Measurements from ENCODE around the gene RYR1.
"Not testable (repeated sequence)": the region's sequence is repeated elsewhere in the genome, so short reads cannot be mapped to it uniquely, and the experiment has no call there.

RYR1 gene

DNA sequence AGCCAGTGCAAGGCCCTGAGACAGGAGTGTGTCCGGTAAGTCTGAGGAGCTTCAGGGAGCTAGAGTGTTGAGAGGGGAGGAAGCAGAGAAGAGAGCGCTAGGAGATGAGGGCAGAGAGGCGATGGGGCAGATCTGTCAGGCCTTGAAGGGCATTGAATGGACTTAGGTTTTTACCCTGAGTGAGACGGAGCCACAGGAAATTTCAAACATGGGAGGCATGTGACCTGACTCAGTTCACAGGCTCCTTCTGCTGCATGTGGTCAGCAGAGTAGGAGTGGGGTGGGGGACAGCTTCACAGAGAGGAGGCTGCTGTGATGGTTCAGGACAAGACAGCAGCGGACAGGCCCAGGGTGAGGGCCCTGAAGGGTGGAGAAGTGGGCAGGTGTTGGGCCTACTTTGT, 33.1 kb upstream of the RYR1 start:
- DNase-seq = no peak

DNA sequence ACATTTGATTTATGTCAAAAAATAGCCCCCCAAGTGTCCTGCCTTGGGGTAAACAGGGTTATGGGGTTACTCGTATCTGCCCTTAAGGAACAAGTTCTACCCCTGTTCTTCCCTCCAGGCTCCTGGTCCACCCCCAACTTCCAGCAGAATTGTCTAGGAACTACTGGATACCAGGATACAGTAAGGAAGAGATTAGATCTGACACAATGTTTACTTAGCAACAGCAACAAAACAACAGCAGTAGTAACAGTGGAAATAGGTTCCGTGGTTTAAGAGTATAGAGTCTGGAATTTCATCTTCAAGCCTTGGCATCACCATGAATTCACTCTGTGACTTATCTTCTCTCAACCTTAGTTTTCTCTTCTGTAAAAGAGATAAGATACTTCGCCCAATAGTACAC, 32.3 kb upstream of the RYR1 start:
- no peak for DNase-seq

DNA sequence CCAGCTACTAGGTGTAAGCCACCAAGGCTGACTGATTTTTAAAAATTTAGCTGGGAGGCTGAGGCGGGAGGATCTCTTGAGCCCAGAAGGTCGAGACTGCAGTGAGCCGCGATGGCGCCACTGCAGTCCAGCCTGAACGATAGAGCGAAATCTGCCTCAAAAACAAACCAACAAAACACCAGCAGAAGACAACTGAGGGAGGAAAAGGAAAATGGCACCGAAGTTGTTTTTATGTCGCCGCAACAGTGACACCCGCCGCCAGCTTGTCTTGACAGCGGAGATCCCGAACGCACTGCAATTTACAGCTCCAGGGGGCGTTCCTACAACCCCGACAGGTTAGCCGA, 30.9 kb upstream of the RYR1 start:
- no peak for DNase-seq

DNA sequence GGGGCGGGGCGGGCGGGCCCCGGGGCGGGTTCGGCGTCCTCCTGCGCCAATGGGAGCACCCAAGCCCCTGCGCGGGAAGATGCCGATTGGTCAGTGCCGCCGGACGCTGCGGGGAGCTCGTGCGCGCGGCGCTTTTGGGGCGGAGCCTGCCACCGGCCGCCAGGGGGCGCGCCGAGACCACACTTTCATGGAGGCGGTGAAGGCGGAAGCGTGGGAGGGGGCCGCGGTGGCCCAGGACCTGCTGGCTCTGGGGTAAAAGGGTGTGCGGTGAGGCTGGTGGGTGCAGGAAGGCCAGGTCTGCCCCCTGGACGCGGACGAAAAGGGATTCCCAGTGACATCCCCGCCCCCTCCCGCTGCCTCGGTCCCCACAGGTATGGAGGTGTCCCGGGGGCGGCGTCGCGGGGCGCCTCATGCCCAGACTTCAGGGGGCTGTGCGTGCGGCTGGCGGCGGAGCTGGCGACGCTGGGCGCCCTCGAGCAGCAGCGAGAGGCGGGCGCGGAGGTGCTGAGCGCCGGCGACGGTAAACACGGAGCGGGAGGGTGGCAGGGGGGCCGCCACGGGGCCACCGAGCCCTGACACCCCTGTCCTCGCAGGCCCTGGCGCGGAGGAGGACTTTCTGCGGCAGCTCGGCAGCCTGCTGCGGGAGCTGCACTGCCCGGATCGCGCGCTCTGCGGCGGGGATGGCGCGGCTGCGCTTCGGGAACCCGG, 30.4 kb upstream of the RYR1 start, which contains the start of gene FAM98C:
Gene FAM98C (plus strand): TSS at position 127 of the 708 bp plus-strand sequence. CDS start 61 bp downstream, at position 188.
- peak; percentile 100 for DNase-seq

GRCh38 chr19:38404858-38405257, 28.6 kb upstream of the RYR1 start:
- DNase-seq = no peak

GRCh38 chr19:38405276-38405675, 28.2 kb upstream of the RYR1 start:
- no peak for DNase-seq

DNA sequence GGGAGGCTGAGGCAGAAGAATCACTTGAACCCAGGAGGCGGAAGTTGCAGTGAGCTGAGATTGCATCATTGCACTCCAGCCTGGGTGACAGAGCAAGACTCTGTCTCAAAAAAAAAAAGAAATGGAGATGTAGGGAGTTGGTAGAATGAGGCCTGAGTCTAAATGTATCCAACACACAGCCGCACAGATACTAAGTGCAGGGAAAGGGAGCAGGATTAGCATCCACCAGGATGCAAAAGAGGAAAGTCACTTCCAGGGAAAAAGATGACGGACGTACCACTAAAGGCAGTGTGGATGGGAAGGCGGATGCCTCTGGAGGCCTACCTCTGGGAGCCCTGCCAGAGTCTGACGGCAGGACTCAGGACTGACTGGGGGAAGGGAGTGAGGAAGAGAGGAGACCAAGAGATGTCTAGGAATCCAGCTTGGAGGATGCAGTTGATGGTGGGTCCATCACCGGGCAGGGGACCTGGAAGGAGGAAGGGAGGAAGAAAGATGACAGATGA, 23.8 kb upstream of the RYR1 start:
- no peak for DNase-seq

- DNase-seq = not testable (repeated sequence)
Measured at GRCh38 chr19:38410407-38410806, 23.1 kb upstream of the RYR1 start.

DNA sequence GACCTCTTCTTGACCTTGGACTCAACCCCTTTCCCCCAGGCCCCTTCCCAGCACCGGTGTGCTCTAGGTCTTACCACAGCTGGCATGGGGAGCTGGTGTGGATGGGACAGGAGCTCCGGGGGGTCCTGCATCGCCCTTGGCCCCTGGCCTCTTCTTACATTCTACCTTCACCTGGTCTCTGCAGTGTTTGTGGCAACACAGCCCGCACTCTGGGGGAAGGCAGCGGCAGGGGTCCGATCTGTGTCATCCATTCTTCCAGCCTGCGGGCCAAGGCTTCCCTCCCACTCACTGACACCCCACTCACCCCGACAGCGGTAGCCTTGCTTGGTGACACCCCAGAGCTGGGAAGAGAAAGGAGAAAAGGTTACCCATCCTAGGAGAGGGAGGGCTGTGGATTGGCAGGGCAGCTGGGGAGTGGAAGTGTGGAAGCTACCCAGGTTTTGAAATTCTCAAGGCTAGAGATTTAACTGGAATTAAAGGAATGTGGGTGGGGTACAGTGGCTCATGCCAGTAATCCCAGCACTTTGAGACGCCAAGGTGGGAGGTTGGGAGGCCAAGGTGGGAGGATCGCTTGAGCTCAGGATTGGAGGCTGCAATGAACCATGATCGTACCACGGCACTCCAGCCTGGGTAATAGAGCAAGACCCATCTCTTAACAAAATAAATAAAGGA, 22.3 kb upstream of the RYR1 start:
- no peak for DNase-seq

- DNase-seq = not testable (repeated sequence)
Measured at GRCh38 chr19:38411898-38412297, 21.6 kb upstream of the RYR1 start.

GRCh38 chr19:38412491-38412890, 21.0 kb upstream of the RYR1 start:
- no peak for DNase-seq

GRCh38 chr19:38412961-38413360, 20.5 kb upstream of the RYR1 start:
- no peak for DNase-seq

- no peak for DNase-seq
Measured at GRCh38 chr19:38413416-38413815, 20.1 kb upstream of the RYR1 start.

DNA sequence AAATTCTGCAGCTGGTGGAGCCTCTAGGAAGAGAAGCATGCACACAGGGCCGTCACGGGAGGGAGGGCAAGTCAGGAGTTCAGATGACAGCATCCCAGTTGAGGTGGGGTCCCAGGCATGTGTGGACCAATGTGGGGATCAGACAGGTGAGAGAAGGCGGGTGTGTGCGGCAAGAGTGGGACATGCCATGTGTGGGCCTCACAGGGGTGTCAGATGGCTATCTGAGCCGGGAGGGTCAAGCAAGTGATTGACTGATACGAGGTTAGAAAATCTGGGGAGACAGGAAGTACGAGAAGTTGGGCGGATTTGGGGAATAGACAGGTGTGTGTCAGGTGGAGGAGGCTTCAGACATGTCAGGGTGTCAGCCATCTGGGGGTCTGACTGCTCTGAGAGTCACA, 16.3 kb upstream of the RYR1 start:
- no peak for DNase-seq

- DNase-seq = peak; percentile 64
Measured at GRCh38 chr19:38417544-38418506, 15.7 kb upstream of the RYR1 start.

GRCh38 chr19:38420935-38421334, 12.6 kb upstream of the RYR1 start:
- no peak for DNase-seq

GRCh38 chr19:38421856-38422255, 11.6 kb upstream of the RYR1 start:
- no peak for DNase-seq

DNA sequence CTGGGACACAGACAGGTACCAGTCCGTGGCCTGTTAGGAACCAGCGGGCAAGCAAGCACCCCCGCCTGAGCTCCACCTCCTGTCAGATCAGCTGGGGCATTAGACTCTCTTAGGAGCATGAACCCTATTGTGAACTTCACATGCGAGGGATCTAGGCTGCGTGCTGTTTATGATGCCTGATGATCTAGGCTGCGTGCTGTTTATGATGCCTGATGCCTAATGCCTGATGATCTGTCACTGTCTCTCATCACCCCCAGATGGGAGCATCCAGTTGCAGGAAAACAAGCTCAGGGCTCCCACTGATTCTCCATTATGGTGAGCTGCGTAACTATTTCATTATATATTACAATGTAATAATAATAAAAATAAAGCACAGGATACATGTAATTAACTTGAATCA, 11.1 kb upstream of the RYR1 start:
- no peak for DNase-seq

GRCh38 chr19:38424272-38424671, 9.2 kb upstream of the RYR1 start:
- no peak for DNase-seq

DNA sequence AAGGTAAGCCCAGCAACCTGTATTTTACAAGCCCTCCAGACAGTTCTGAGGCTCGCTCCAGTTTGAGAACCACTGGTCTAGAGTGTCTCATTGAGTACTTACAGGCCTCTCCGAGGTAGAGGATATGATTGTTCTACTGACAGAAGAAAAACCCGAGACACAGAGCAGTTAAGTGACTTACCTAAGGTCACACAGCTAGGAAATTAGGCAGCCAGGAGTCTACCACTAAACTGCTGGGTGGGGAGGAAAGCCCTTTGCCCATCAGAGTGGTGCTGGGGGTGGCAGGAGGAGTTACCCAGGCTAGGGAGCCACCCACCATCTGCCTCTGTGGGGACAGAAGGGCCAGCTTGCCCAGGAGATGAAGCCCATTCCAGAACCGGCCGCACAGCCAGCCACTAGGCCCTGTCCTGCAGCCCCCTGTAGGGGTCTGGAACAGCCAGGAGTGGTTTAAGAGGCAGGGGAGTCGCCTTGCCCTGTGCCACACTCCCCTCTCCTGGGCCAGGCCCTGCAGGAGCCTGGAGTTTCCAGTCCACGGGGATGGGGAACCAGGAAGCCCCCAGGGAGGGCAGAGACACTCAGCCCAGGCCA, 8.2 kb upstream of the RYR1 start:
- no peak for DNase-seq

DNA sequence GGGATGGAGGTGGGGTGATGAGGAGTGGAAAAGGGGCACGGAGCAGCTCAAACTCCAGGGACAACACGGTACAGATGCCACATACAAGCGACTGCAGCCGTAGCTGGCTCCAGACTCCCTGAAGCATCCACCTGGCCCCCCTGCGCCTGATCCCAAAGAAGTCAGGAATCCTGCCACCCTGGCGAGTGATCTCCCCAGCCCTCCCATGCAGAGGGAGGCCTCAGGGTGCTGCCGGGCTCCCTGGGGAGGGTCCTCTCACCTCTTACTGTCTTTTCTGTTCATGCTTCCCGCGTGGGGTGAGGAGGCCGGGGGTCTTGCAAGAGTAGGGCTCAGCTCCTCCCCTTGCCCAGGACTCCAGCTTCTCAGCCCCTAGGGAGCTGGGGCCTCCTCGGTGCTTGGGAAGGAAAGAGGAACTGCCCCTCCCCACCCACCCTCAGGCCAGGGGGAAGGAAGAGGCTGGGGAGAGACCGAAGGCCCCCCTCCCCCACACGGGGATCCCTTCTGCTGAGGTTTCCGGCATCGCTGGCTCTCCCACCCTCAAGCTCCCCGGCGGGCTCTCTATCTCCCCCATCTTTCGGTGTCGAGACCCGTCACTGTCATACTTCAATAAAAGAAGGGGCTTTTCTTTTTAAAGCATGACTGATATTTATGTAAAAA, 7.6 kb upstream of the RYR1 start, which contains the start of gene RASGRP4:
Gene RASGRP4 (minus strand): TSS at position 410 of the 657 bp plus-strand sequence. CDS start 128 bp downstream, at position 282.
- no peak for DNase-seq

DNA sequence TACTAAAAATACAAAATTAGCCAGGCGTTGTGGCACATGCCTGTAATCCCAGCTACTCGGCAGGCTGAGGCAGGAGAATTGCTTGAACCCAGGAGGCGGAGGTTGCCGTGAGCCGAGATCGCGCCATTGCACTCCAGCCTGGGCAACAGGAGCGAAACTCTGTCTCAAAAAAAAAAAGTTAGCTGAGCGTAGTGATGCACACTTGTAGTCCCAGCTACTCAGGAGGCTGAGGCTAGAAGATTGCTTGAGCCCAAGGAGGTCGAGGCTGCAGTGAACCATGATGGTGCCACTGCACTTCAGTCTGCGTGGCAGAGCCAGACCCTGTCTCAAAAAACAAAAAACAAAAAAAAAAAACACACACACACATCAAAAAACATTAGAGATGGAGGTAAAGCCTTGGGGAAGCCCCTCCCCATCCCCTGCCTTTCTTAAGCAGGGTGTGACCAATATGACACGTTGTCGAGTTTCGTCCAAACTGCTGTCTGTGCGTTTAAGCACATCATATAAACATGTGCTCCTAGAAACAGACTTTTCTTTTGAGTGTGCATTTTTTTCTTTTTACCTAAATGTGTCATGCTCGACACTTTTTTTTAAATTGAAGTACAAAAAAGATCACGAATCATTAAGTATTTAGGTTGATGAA, 6.3 kb upstream of the RYR1 start:
- DNase-seq = not testable (repeated sequence)

Measured in retina (tissue), 1 donor.